GM20000 (cell line): ENCODE measurements around the gene APMAP.
"Not testable (repeated sequence)": the region's sequence is repeated elsewhere in the genome, so short reads cannot be mapped to it uniquely, and the experiment has no call there.

Experiments
- DNase-seq: peaks from one replicate; pipeline ENCODE4 v3.0.0; 2012; ENCODE audit warnings: low spot score
- CTCF ChIP-seq: IDR thresholded peaks from 2 replicates; pipeline ENCODE4 v1.5.1; 2012; ENCODE audit warnings: mild to moderate bottlenecking, control low read depth; ENCODE audit errors: extremely low read depth, missing control alignments

Gene APMAP

GRCh38 chr20:24949756-24950127 is 42.8 kb downstream of the APMAP start:
- no peak for TF ChIP-seq CTCF
- no peak for DNase-seq

GRCh38 chr20:24948939-24949679 is 43.4 kb downstream of the APMAP start, which contains the start of gene CST7:
Gene CST7 (plus strand): TSS chr20:24949269. CDS start chr20:24949506, 237 bp downstream.
- peak; percentile 57 for DNase-seq
- TF ChIP-seq CTCF: no peak

- not testable (repeated sequence) for DNase-seq
These were observed 44.1 kb downstream of the APMAP start for GRCh38 chr20:24948396-24948938.

- DNase-seq: not testable (repeated sequence)
These were observed 46.2 kb downstream of the APMAP start for GRCh38 chr20:24946376-24946775.

- DNase-seq: no peak
- TF ChIP-seq CTCF: no peak
These were observed 48.8 kb downstream of the APMAP start for GRCh38 chr20:24943731-24944130.

GRCh38 chr20:24943196-24943595 is 49.4 kb downstream of the APMAP start:
- TF ChIP-seq CTCF: no peak
- no peak for DNase-seq

GRCh38 chr20:24942679-24943078 is 49.9 kb downstream of the APMAP start:
- DNase-seq: no peak

GRCh38 chr20:24939036-24939435 is 53.5 kb downstream of the APMAP start:
- no peak for DNase-seq
- TF ChIP-seq CTCF: no peak

More at GRCh38 chr20:24942679-24943078, 49.9 kb downstream of the APMAP start:
- TF ChIP-seq CTCF: no peak
